ENCODE data around the gene UBP1.
"Not testable (repeated sequence)": the region's sequence is repeated elsewhere in the genome, so short reads cannot be mapped to it uniquely, and the experiment has no call there.

Gene UBP1

GRCh38 chr3:33424606-33425452 lies 15.4 kb downstream of the UBP1 start:
- H3K4me3 ChIP-seq (ENCODE audit: low read depth, low read length) = no peak overlapping the region
- no peak for TF ChIP-seq CTCF (IDR thresholded peaks at IDR 0.05; ENCODE audit: low read depth, low read length)

GRCh38 chr3:33420966-33421365 lies 19.2 kb downstream of the UBP1 start:
- no peak for TF ChIP-seq CTCF (IDR thresholded peaks at IDR 0.05; ENCODE audit: low read depth, low read length)
- no peak overlapping the region for H3K4me3 ChIP-seq (ENCODE audit: low read depth, low read length)

- no peak for TF ChIP-seq CTCF (IDR thresholded peaks at IDR 0.05; ENCODE audit: low read depth, low read length)
- H3K4me3 ChIP-seq (ENCODE audit: low read depth, low read length) = no peak overlapping the region
These were observed 20.3 kb downstream of the UBP1 start for GRCh38 chr3:33419948-33420347.

GRCh38 chr3:33417066-33417673 lies 23.0 kb downstream of the UBP1 start:
- TF ChIP-seq CTCF (IDR thresholded peaks at IDR 0.05; ENCODE audit: low read depth, low read length) = no peak
- H3K4me3 ChIP-seq (ENCODE audit: low read depth, low read length) = no peak overlapping the region

GRCh38 chr3:33410816-33411215 lies 29.4 kb downstream of the UBP1 start:
- H3K4me3 ChIP-seq (ENCODE audit: low read depth, low read length) = not testable (repeated sequence)

- H3K4me3 ChIP-seq (ENCODE audit: low read depth, low read length) = no peak overlapping the region
- TF ChIP-seq CTCF (IDR thresholded peaks at IDR 0.05; ENCODE audit: low read depth, low read length) = no peak
These were observed 36.4 kb downstream of the UBP1 start for GRCh38 chr3:33403756-33404155.

GRCh38 chr3:33402936-33403335 lies 37.3 kb downstream of the UBP1 start:
- no peak overlapping the region for H3K4me3 ChIP-seq (ENCODE audit: low read depth, low read length)
- TF ChIP-seq CTCF (IDR thresholded peaks at IDR 0.05; ENCODE audit: low read depth, low read length) = no peak
